Esophagus muscularis mucosa (tissue), 3 donors: ENCODE data around the gene HIVEP1.

Source experiments
- POLR2A ChIP-seq: fragments of 450-650 bp; IDR thresholded peaks from one replicate; pipeline ENCODE4 v1.6.1; 2017; ENCODE audit warnings: antibody characterized with exemption, moderate library complexity, mild to moderate bottlenecking, low read depth
- TF ChIP-seq, protein P1 (sequence below), 3 experiments: fragments of 200-600 bp in 2 of 3; fragments of 450-650 bp in 1 of 3; sonication (generic) in 2 of 3; IDR thresholded peaks; one replicate each; pipeline ENCODE4 v1.5.1; 2017 to 2019; ENCODE audit warnings: antibody characterized with exemption in 3 of 3, mild to moderate bottlenecking in 2 of 3, moderate library complexity in 1 of 3

DNA sequence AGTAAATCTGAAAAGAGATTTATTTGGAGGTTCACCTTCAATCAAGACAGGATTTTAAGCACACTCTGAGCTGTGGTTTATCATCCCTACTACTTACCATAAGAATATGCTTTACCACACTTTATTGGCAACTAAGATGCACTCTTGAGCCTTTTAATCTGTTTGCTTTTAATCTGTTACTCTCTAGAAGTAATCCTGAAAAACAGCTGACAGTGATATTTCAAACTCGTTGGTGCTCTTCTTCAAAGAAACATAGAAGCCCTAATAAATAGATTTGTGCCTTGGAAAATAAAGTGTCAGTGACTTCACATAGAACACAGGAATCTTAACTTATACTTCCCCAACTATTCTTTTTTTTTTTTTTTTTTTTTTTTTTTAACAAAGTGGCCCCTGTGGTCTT lies 102.9 kb downstream of the HIVEP1 start:
- TF ChIP-seq, protein P1, sequence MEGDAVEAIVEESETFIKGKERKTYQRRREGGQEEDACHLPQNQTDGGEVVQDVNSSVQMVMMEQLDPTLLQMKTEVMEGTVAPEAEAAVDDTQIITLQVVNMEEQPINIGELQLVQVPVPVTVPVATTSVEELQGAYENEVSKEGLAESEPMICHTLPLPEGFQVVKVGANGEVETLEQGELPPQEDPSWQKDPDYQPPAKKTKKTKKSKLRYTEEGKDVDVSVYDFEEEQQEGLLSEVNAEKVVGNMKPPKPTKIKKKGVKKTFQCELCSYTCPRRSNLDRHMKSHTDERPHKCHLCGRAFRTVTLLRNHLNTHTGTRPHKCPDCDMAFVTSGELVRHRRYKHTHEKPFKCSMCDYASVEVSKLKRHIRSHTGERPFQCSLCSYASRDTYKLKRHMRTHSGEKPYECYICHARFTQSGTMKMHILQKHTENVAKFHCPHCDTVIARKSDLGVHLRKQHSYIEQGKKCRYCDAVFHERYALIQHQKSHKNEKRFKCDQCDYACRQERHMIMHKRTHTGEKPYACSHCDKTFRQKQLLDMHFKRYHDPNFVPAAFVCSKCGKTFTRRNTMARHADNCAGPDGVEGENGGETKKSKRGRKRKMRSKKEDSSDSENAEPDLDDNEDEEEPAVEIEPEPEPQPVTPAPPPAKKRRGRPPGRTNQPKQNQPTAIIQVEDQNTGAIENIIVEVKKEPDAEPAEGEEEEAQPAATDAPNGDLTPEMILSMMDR (IDR thresholded peaks at IDR 0.05) = no peak
- TF ChIP-seq POLR2A = no peak
